Uterus (tissue), 4 donors: ENCODE data around the gene RMC1. TPM values are rescaled to one million over a fixed set of nuclear protein-coding genes. Genes with fewer than 3 reads are reported as not detected.

Experiments
- DNase-seq, 2 donors: peaks; one replicate each; pipeline ENCODE4 v3.0.0-alpha.2; 2019 to 2020
- H3K27ac ChIP-seq, 2 donors: fragments of 200-600 bp; sonication (generic); 1 replicate in 1 of 2; 2 replicates in 1 of 2; pipeline ENCODE4 v1.5.1; 2016 to 2018
- H3K27me3 ChIP-seq, 2 donors: fragments of 200-600 bp; sonication (generic); one replicate each; pipeline ENCODE4 v1.5.1; 2018 to 2019; ENCODE audit warnings: control low read depth in 1 of 2
- H3K36me3 ChIP-seq, 2 donors: fragments of 200-600 bp; sonication (generic); one replicate each; pipeline ENCODE4 v1.5.1; 2019; ENCODE audit warnings: control low read depth in 1 of 2
- H3K4me1 ChIP-seq, 2 donors: fragments of 200-600 bp; sonication (generic); one replicate each; pipeline ENCODE4 v1.5.1; 2018 to 2019; ENCODE audit warnings: control low read depth in 1 of 2
- H3K4me3 ChIP-seq, 2 donors: fragments of 200-600 bp; sonication (generic); 1 replicate in 1 of 2; 2 replicates in 1 of 2; pipeline ENCODE4 v1.5.1; 2018 to 2019; ENCODE audit warnings: mild to moderate bottlenecking in 1 of 2
- H3K9me3 ChIP-seq, 2 donors: fragments of 200-600 bp; sonication (generic); one replicate each; pipeline ENCODE4 v1.5.1; 2019; ENCODE audit warnings: control low read depth in 1 of 2
- POLR2A ChIP-seq, 2 donors: fragments of 450-650 bp; IDR thresholded peaks; one replicate each; pipeline ENCODE4 v1.6.1; 2016; ENCODE audit warnings: antibody characterized with exemption in 2 of 2, mild to moderate bottlenecking in 1 of 2, moderate library complexity in 1 of 2
- intact Hi-C: fragments of 100-400 bp; cut with DNase I; formaldehyde crosslinking; loops from one replicate; pipeline ENCODE4 v1.15.1; 2023; ENCODE audit warnings: low total_unique reads
- total RNA-seq, 4 donors: library from RNA; depleted of rRNA in 3 of 4; stranded (reverse); fragments of >200 nt in 3 of 4; gene quantifications; one replicate each; pipeline versions ENCODE4 v1.1.0 to v1.2.4, GENCODE V29; 2014 to 2023
- TF ChIP-seq, protein P1 (sequence below), 4 experiments: fragments of 200-600 bp in 2 of 4; fragments of 450-650 bp in 2 of 4; sonication (generic) in 2 of 4; IDR thresholded peaks; one replicate each; pipeline ENCODE4 v1.5.1; 2016 to 2019; ENCODE audit warnings: antibody characterized with exemption in 4 of 4, mild to moderate bottlenecking in 2 of 4, moderate library complexity in 1 of 4
- donor health status: DM: yes; HTN: yes; CAD: no.

The RMC1 gene
- total RNA-seq, 4 donors from 2014 or later: 12.9 to 56.4 (median 27.8) TPM

DNA sequence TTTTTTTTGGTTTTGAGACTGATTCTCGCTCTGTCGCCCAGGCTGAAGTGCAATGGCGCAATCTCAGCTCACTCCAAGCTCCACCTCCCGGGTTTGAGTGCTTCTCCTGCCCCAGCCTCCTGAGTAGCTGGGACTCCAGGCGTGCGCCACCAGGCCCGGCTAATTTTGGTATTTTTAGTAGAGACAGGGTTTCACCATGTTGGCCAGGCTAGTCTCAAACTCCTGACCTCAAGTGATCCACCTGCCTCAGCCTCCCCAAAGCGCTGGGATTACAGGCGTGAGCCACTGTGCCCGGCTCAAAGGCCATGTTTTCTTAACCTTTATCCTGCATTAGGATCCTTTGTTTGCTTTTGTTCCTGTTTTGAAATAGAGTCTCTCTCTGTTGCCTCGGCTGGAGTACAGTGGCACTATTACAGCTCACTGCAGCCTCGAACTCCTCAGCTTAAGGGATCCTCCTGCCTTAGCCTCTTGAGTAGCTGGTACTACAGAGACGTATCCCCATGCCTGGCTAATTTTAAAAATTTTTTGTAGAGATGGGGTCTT, 42.0 kb downstream of the RMC1 start:
- no peaks in the 10 kb centered on the region for H3K27me3 ChIP-seq
- no peak overlapping the region for H3K27ac ChIP-seq
- TF ChIP-seq, protein P1, sequence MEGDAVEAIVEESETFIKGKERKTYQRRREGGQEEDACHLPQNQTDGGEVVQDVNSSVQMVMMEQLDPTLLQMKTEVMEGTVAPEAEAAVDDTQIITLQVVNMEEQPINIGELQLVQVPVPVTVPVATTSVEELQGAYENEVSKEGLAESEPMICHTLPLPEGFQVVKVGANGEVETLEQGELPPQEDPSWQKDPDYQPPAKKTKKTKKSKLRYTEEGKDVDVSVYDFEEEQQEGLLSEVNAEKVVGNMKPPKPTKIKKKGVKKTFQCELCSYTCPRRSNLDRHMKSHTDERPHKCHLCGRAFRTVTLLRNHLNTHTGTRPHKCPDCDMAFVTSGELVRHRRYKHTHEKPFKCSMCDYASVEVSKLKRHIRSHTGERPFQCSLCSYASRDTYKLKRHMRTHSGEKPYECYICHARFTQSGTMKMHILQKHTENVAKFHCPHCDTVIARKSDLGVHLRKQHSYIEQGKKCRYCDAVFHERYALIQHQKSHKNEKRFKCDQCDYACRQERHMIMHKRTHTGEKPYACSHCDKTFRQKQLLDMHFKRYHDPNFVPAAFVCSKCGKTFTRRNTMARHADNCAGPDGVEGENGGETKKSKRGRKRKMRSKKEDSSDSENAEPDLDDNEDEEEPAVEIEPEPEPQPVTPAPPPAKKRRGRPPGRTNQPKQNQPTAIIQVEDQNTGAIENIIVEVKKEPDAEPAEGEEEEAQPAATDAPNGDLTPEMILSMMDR (IDR thresholded peaks at IDR 0.05): no peak
- TF ChIP-seq POLR2A (IDR thresholded peaks at IDR 0.05): no peak
- intact Hi-C loops: no loop called here
- H3K4me1 ChIP-seq: no peaks in the 10 kb centered on the region
- no peak for DNase-seq
- no peaks in the 10 kb centered on the region for H3K36me3 ChIP-seq
- H3K9me3 ChIP-seq: no peaks in the 10 kb centered on the region
- no peak overlapping the region for H3K4me3 ChIP-seq

DNA sequence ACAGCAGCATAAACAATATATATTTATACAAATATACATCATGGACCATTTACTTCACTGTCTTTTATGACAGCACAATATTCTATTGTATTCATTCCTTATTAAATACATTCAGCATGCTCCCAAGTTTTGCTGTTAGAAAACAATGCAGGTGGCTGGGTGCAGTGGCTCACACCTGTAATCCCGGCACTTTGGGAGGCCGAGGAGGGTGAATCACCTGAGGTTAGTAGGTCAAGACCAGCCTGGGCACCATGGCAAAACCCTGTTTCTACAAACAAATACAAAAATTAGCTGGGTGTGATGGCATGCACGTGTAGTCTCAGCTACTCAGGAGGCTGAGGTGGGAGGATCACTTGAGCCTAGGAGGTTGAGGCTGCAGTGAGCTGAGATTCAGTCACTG, 44.0 kb downstream of the RMC1 start:
- DNase-seq: no peak
- no peaks in the 10 kb centered on the region for H3K4me1 ChIP-seq
- no peaks in the 10 kb centered on the region for H3K36me3 ChIP-seq
- H3K27ac ChIP-seq: no peak overlapping the region
- no peak for TF ChIP-seq POLR2A (IDR thresholded peaks at IDR 0.05)
- TF ChIP-seq, protein P1 (IDR thresholded peaks at IDR 0.05): no peak
- no peaks in the 10 kb centered on the region for H3K9me3 ChIP-seq
- no peaks in the 10 kb centered on the region for H3K27me3 ChIP-seq
- no peak overlapping the region for H3K4me3 ChIP-seq
- intact Hi-C loops: no loop called here

- TF ChIP-seq, protein P1 (IDR thresholded peaks at IDR 0.05): no peak
- TF ChIP-seq POLR2A (IDR thresholded peaks at IDR 0.05): no peak
- DNase-seq: no peak
- Histone ChIP-seq H3K27ac (no peak overlapping the region), H3K27me3 (no peaks in the 10 kb centered on the region), H3K4me3 (no peak overlapping the region), H3K36me3 (no peaks in the 10 kb centered on the region), H3K9me3 (no peaks in the 10 kb centered on the region), H3K4me1 (no peaks in the 10 kb centered on the region)
- intact Hi-C loops: no loop called here
Measured at GRCh38 chr18:23547846-23548245, 44.5 kb downstream of the RMC1 start.

GRCh38 chr18:23548275-23548674, 45.0 kb downstream of the RMC1 start:
- intact Hi-C loops: no loop called here
- Histone ChIP-seq H3K27me3 (no peaks in the 10 kb centered on the region), H3K4me3 (no peak overlapping the region), H3K4me1 (no peaks in the 10 kb centered on the region), H3K27ac (no peak overlapping the region), H3K9me3 (no peaks in the 10 kb centered on the region), H3K36me3 (no peaks in the 10 kb centered on the region)
- no peak for DNase-seq
- no peak for TF ChIP-seq POLR2A (IDR thresholded peaks at IDR 0.05)
- TF ChIP-seq, protein P1 (IDR thresholded peaks at IDR 0.05): no peak

DNA sequence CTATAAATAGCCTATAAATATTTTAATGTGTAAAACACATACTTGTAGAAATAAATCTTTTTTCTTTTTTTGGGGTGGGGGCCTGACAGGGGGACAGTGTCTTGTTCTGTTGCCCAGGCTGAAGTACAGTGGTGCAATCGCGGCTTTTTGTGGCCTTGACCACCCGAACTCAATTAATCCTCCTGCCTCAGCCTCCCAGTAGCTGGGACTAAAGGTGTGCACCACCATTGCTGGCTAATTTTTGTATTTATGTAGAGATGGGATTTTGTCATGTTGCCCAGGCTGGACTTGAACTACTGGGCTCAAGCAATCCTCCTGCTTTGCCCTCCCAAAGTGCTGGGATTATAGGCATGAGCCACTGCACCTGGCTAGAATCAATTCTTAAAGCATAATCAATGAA, 45.4 kb downstream of the RMC1 start:
- no peak for TF ChIP-seq POLR2A (IDR thresholded peaks at IDR 0.05)
- TF ChIP-seq, protein P1 (IDR thresholded peaks at IDR 0.05): no peak
- intact Hi-C loops: no loop called here
- H3K27ac ChIP-seq: no peak overlapping the region

More for the DNA sequence above, 45.4 kb downstream of the RMC1 start:
- no peaks in the 10 kb centered on the region for H3K27me3 ChIP-seq
- no peaks in the 10 kb centered on the region for H3K9me3 ChIP-seq
- H3K36me3 ChIP-seq: no peaks in the 10 kb centered on the region
- DNase-seq: no peak
- H3K4me1 ChIP-seq: no peaks in the 10 kb centered on the region
- H3K4me3 ChIP-seq: no peak overlapping the region
